Activated T-helper 1 cell treated with anti-CD3 and anti-CD28 coated beads, Interleukin-2, amount 50 U/mL, for 16 hours (primary cell): ENCODE measurements around the gene DNAJC3.
"Not testable (repeated sequence)": the region's sequence is repeated elsewhere in the genome, so short reads cannot be mapped to it uniquely, and the experiment has no call there.

Experiments
- DNase-seq, 2 donors: peaks; one replicate each; pipeline ENCODE4 v3.0.0-alpha.2; 2020; ENCODE audit warnings: low read depth in 1 of 2, low spot score in 1 of 2

The DNAJC3 gene

DNA sequence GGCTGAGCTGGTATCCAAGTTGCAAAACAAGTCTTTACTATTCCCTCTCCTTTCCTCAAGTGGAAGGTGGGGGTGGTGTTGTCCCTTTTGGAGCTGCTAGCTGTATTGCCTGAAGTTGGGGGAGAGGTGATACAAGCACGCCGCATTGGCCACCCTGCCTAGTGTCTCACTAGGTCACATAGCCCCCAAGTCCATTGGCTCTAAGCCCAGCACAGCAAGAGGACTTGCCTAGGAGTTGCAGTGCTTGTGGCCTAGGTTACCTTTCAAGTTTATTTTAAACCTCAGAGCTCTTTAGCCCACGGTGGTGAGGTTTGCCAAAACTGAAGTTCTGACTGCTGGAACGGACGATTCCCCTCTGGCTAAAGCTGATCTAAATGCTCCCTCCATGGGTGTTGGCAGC, 5.3 kb upstream of the DNAJC3 start:
- no peak for DNase-seq

DNA sequence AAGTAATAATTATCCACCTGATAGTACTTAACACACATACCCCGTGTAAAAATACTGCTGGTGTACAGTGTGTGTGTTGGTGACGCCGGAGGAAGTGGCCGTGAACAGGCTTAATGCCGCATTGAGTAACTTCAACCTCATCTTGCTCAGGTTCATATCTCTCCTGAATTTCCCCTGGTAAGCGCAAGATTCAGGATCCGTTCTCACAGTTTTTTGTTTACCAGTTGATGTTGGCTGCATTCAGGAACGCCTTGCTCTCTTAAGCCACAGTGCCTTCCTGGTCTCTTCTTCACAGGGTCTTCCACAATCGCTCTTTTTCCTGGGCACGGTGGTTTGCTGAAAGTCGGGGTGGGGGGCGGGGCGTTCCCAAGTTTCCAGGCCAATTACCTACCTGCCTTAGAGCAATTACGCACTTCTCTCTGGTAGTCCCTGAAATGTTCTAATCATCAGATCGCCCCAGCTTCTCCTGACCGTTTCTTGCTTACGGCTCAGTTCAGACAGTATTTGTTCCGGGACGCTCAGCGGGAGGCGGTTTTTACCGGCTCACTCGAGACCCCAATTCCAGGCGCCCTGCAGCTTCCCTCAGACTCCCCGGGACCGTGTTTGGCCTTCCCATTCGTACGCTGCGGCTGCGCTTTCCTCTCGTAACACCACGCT, 706 bp upstream of the DNAJC3 start:
- DNase-seq, result no peak

DNA sequence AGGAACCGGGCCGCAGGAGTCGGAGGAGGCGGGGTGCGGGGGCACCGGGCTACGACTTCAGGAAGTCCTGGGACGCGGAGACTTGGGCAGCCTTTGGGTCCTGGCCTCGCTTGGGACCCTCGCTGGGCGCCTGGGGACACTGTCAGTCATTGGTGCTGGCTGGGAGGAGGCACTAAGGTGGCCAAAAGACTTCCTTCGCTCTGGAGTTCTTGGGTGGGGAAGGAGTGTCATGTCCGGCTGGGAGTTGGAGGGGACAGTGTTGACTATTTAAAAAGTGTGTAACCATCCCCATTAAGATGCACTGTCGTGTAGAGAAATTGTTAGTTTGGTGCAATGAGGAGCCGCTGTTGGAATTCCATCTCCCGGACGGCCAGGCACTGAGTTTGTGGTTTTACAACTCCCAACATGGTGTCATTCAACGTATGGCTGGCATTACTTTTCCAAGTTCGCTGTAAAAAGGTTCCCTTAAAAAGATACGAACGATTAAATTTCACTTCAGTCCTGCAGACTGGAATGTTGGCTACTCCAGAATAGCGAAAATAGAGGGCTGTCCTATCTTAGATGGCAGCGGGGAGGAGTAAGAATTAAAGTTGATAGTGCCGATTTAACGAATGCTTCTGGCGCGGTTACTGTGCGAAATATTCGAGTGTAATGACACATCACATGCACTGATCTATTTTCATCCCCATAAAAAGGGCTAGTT, 776 bp downstream of the DNAJC3 start:
- DNase-seq, result no peak

DNA sequence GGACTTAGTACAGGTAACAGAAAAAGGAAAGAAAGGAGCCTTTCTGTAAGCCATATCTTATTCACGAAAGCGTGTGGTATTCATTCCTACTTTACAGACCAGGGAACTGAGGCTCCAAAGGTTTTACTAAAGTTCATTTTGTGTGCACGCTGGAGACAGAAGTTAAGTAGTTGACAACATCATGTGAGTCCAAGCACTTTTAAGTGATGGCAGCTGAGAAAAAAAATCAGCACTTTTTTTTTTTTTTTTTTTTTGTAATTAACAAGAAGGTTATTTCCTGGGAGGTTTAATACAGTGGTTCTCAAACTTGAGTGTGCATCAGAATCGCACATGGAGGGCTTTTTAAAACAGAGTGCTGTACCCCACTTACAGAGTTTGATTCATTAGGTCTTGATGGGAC, 2.0 kb downstream of the DNAJC3 start:
- no peak for DNase-seq

DNA sequence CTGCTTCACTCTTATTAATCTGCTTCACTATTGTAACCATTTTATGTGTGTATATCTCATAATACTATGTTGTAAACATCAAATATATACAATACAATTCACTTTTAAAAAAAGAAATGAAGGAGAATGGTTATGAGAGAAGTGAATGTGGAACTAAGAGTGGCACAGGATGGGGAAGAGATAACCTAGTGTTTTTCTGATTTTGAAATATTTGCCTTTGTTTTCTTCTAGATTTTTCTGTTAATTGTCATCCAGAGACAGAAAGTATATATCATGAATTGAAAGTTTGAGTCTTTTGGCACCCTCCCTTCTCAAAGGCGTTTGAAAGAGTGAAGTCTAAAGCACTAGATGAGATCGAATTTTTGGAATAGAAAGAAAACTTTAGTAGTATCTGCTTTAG, 2.8 kb downstream of the DNAJC3 start:
- DNase-seq, result no peak

DNA sequence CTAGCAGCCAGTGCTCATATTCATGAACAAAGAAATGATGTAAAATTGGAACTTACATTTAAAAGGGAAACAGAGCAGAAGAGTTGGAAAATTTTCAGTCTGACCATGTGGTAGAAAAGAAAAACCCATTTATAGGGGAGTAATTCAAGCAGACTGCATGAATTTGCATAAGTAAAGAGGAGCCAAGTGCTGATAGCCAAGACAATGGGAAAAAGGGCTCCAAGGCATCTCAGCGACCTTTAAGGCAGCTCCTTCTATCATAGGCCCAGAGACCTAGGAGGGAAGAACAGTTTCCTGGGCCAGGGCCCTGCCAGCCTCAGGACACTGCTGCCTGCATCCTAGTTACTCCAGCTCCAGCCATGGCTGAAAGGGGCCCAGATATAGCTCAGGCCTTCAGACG, 7.5 kb downstream of the DNAJC3 start:
- no peak for DNase-seq

DNA sequence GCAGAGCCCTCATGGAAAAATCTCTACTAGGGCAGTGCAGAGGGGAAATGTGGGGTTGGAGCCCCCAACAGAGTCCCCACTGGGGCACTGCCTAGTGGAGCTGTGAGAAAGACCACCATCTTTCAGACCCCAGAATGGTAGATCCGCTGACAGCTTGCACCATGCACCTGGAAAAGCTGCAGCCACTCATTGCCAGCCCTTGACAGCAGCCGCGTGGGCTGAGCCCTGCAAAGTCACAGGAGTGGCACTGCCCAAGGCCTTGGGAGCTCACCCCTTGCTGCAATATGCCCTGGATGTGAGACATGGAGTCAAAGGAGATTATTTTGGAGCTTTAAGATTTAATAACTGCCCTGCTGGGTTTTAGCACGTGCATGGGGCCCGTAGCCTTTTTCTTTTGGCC, 8.0 kb downstream of the DNAJC3 start:
- not testable (repeated sequence) for DNase-seq

- DNase-seq, result no peak
Observed at GRCh38 chr13:95689582-95689926, 12.6 kb downstream of the DNAJC3 start.

DNA sequence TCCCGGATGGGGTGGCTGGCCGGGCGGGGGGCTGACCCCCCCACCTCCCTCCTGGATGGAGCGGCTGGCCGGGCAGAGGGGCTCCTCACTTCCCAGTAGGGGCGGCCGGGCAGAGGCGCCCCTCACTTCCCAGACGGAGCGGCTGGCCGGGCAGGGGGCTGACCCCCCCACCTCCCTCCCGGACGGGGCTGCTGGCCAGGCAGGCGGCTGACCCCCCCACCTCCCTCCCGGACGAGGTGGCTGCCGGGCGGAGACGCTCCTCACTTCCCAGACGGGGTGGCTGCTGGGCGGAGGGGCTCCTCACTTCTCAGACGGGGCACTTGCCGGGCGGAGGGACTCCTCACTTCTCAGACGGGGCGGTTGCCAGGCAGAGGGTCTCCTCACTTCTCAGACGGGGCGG, 14.0 kb downstream of the DNAJC3 start:
- DNase-seq, result not testable (repeated sequence)

GRCh38 chr13:95697052-95697680, 20.2 kb downstream of the DNAJC3 start:
- DNase-seq, result no peak

- no peak for DNase-seq
Observed at GRCh38 chr13:95698047-95698749, 21.3 kb downstream of the DNAJC3 start.

- DNase-seq, result no peak
Observed at GRCh38 chr13:95703576-95703975, 26.6 kb downstream of the DNAJC3 start.

DNA sequence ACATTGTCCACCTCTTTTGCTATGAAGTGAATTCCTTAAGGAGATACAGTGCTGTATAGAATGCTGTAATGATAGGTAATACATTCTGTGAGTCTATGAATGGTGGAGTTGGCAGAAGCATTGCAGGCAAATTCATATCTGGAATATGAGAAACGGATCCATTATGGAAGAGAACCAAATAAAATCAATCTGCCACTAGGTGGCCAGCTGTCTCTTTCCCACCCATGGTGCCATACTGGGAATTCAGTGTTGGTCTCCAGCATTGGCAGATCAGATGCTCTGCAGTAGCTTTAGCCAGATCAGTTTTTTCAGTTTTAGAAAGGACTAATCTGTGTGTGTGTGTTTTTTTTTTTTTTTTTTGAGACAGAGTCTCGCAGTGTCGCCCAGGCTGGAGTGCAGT, 27.6 kb downstream of the DNAJC3 start:
- DNase-seq, result no peak

DNA sequence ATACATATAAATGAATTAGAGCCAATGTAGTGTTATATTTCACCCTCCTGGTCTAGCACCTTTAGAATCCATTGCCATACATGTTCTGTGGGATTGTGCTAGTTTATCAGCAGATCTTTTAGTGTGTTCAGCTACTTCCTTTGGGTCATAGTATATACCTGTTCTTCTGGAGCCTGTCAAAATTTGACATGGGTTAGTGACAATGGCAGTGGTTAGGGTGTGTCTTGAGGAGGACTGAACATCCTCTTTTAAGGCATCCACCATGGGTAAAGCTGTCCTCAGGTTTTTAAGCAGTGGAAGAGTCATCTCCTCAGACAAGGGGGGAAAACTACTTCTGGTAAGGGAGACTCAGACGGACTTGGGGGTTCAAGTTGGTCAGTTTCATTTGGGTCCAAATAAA, 29.4 kb downstream of the DNAJC3 start:
- no peak for DNase-seq

- DNase-seq, result no peak
Observed at GRCh38 chr13:95707035-95707434, 30.1 kb downstream of the DNAJC3 start.

DNA sequence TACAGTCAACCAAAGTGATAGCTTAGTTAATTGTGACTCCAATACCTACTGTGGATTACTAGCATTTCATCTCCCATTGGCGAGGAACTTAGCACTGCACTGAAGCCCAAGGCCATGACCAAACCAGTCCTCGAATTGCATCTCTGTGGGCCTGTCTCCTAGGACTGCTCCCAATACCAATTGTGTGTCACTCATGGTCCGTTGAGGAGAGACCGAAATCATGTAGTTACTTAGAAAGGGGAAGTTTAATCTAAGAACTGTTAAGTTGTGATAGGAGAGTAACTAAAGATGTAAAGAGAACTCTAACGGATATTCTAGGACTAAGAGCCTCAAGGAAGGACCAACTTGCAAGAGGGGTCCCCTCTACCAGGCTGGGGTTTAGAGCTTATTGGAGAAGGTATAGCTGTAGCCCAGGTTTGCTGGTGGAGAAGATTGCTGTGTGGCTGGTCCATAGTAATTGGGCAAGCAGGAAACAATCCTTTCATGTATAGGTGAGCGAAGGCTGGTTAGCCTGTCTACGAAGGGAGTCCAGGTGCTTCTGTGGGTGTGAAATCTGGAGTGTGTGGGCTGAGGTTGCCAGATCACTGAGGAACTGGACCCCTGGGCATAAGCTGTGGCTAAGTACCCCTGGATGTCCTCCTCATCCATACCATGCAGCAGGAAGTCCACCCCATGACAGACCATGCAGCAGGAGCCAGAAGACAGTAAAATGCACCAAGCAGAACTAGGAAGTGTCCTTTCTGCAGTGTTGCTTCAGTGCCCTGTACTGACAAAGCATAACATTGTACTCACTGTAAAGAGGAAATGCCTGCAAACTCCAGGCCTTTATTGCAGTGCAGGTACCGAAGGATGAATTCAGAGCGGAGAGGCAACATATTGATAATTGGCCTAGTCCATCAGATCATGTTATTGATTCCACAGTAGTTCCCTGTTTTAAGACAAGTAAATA, 30.8 kb downstream of the DNAJC3 start:
- DNase-seq, result no peak

DNA sequence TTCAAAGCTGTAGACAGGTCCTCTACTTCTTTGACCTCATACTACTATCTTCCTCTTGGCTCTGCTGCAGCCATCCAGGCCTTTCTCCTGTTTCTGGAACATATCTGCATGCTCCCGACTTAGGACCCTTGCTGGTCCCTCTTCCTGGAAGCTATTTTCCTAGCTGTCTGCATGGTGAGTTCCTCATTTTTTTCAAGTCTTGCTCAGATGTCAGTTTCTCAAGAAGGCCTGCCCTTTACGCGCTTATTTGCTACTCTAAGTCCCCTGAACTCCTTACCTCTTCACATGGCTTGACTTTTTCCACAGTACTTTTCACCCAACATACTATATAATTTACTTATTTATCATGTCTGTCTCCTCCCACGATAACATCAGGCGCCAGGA, 31.4 kb downstream of the DNAJC3 start:
- DNase-seq, result no peak

- DNase-seq, result no peak
Observed at GRCh38 chr13:95708811-95709500, 32.0 kb downstream of the DNAJC3 start.

GRCh38 chr13:95710313-95710712, 33.4 kb downstream of the DNAJC3 start:
- no peak for DNase-seq

DNA sequence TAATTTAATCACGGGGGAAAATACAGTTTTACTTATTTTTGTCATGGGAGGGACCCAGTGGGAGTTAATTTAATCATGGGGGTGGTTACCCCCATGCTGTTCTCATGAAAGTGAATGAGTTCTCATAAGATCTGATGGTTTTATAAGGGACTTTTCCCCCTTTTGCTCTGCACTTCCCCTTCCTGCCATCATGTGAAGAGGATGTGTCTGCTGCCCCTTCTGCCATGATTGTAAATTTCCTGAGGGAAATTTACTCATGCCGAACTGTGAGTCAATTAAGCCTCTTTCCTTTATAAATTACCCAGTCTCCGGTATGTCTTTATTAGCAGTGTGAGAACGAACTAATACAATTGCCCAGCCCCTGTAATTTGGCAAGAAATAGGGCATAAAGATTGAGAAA, 35.9 kb downstream of the DNAJC3 start:
- not testable (repeated sequence) for DNase-seq
